ENCODE data around the gene SLITRK6. TPM values are rescaled to one million over a fixed set of nuclear protein-coding genes. Genes with fewer than 3 reads are reported as not detected.

Gene SLITRK6
- total and polyA plus RNA-seq, 2 donors (not counting 3 experiments of a cell fraction or from before 2014, with no cell fraction given): not detected

- H3K4me2 ChIP-seq (ENCODE audit: insufficient read depth, low read length): no peak overlapping the region
- no peaks in the 10 kb centered on the region for H3K9me1 ChIP-seq (replicated peaks; ENCODE audit: control insufficient read depth, extremely low read depth, insufficient read depth, low read length)
- H3K27ac ChIP-seq (ENCODE audit: insufficient read depth, low read depth, low read length): no peak overlapping the region
- BruUV-seq (replicated peaks): no TSS peak
- CTCF ChIA-PET: no interaction called here
- no peak overlapping the region for H2AFZ ChIP-seq (ENCODE audit: low read depth, low read length)
- no peaks in the 10 kb centered on the region for H3K27me3 ChIP-seq (ENCODE audit: control insufficient read depth in 2 of 2, insufficient read depth in 2 of 2, low read length in 2 of 2)
- no peaks in the 10 kb centered on the region for H3K4me1 ChIP-seq (ENCODE audit: control insufficient read depth, extremely low read depth, insufficient read depth, low read length)
- H3K4me3 ChIP-seq (replicated peaks in 1 of 3; ENCODE audit: insufficient read depth in 1 of 3, low read depth in 1 of 3, low read length in 3 of 3): no peak overlapping the region
- dilution Hi-C loops (cut with MboI; ENCODE audit: extremely low pct_ligation_motif_present, low sequenced_read_pairs) (no loop called here), intact Hi-C loops (cut with micrococcal nuclease) (no loop called here)
- POLR2A ChIA-PET: no interaction called here
- DNase-seq (ENCODE audit: low read depth, low spot score): no peak
- FAIRE-seq: no peak
- H4K20me1 ChIP-seq (replicated peaks; ENCODE audit: control insufficient read depth, extremely low read depth, insufficient read depth, low read length): no peaks in the 10 kb centered on the region
- TF ChIP-seq JUN (IDR thresholded peaks at IDR 0.05; ENCODE audit: borderline replicate concordance, insufficient read depth, insufficient read length, low read depth): no peak
- TF ChIP-seq GATA2 (IDR thresholded peaks at IDR 0.05; ENCODE audit: insufficient read depth, insufficient read length, low read depth, low read length): no peak
- no peak for TF ChIP-seq CTCF (IDR thresholded peaks at IDR 0.05; ENCODE audit: extremely low read depth in 1 of 2, insufficient read depth in 1 of 2, low read depth in 1 of 2, low read length in 2 of 2)
- TF ChIP-seq POLR2AphosphoS5 (IDR thresholded peaks at IDR 0.05; ENCODE audit: insufficient read depth, low read depth, low read length): no peak
- no peak for TF ChIP-seq MYC (IDR thresholded peaks at IDR 0.05; ENCODE audit: low read depth, low read length)
- TF ChIP-seq EZH2 (IDR thresholded peaks at IDR 0.05; ENCODE audit: borderline replicate concordance, low read depth, low read length, severe bottlenecking): no peak
- no peak for TF ChIP-seq POLR2A (IDR thresholded peaks at IDR 0.05; ENCODE audit: low read depth, low read length)
- TF ChIP-seq MAX (IDR thresholded peaks at IDR 0.05; ENCODE audit: insufficient read depth, insufficient read length): no peak
- no peak for TF ChIP-seq FOS (IDR thresholded peaks at IDR 0.05; ENCODE audit: borderline replicate concordance, insufficient read depth, low read length)
- H3K9ac ChIP-seq (replicated peaks; ENCODE audit: extremely low read depth, insufficient read depth, low read length): no peak overlapping the region
- H3K36me3 ChIP-seq (ENCODE audit: control insufficient read depth in 2 of 2, extremely low read depth in 1 of 2, insufficient read depth in 2 of 2, low read length in 2 of 2): no peaks in the 10 kb centered on the region
- H3K79me2 ChIP-seq (ENCODE audit: control insufficient read depth, insufficient read depth, low read length): no peaks in the 10 kb centered on the region
- H3K9me3 ChIP-seq (replicated peaks; ENCODE audit: control insufficient read depth, insufficient read depth, low read length): no peaks in the 10 kb centered on the region
Observed at GRCh38 chr13:85847012-85847411, 47.8 kb upstream of the SLITRK6 start.
